ENCODE measurements around the gene SLC44A2. TPM values are rescaled to one million over a fixed set of nuclear protein-coding genes. Genes with fewer than 3 reads are reported as not detected.
A peak's percentile ranks its signal among the peaks of the same experiment; 100 is the strongest.

The SLC44A2 gene
- total RNA-seq, 1 experiment from 2014 or later, result 130 TPM

DNA sequence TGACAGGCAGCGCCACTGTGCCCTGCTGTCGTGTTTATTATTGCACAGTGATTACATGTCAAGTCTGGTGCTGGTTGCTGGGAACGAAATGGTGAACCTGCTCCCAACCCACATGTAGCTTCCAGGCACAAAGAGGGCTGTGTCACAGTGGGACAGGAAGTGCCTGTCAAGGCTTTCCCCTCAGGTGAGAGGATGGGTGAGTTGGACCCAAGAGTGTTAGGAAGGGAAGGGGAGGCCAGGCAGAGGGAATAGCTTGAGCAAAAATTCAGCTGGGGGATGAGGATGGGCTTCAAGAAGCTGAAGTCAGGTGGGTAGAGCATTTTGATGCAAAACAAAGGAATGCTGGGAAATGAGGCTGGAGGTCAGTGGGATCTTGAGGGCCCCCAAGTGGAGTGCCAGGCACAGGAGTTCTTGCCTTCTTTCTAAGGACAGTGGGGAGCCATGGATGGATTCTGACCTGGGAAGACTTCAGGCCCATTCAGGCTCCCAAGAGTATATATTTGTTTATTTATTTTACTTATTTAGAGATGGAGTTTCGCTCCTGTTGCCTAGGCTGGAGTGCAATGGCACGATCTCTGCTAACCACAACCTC lies 67.4 kb downstream of the SLC44A2 start:
- Mint-ChIP-seq H3K9me3 (ENCODE audit: low read depth, unreplicated experiment) (no peaks in the 10 kb centered on the region), H3K36me3 (ENCODE audit: insufficient read depth, unreplicated experiment) (peaks cover 69% of the 10 kb centered on the region), H3K4me1 (ENCODE audit: low read depth, unreplicated experiment) (peaks cover 15% of the 10 kb centered on the region), H3K27me3 (ENCODE audit: unreplicated experiment) (peaks cover 15% of the 10 kb centered on the region), H3K27ac (ENCODE audit: unreplicated experiment) (peak overlapping the region; percentile 64), H3K4me3 (ENCODE audit: low read depth, unreplicated experiment) (no peak overlapping the region)
- no peak for DNase-seq
- no TSS peak for BruUV-seq (replicated peaks)
- intact Hi-C loops (cut with micrococcal nuclease; ENCODE audit: unreplicated experiment), result no loop called here
- CTCF ChIA-PET, result no interaction called here
- TF ChIP-seq, protein P1, sequence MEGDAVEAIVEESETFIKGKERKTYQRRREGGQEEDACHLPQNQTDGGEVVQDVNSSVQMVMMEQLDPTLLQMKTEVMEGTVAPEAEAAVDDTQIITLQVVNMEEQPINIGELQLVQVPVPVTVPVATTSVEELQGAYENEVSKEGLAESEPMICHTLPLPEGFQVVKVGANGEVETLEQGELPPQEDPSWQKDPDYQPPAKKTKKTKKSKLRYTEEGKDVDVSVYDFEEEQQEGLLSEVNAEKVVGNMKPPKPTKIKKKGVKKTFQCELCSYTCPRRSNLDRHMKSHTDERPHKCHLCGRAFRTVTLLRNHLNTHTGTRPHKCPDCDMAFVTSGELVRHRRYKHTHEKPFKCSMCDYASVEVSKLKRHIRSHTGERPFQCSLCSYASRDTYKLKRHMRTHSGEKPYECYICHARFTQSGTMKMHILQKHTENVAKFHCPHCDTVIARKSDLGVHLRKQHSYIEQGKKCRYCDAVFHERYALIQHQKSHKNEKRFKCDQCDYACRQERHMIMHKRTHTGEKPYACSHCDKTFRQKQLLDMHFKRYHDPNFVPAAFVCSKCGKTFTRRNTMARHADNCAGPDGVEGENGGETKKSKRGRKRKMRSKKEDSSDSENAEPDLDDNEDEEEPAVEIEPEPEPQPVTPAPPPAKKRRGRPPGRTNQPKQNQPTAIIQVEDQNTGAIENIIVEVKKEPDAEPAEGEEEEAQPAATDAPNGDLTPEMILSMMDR (IDR thresholded peaks at IDR 0.05; ENCODE audit: unreplicated experiment), result no peak

Other genes starting within 250 kb of the SLC44A2 start
- gene TYK2, start 245.0 kb upstream of the SLC44A2 start, total RNA-seq (2022), result 120 and 130 TPM in 2 replicates
- 181 and 187 TPM in 2 replicates for gene CDC37, start 222.0 kb upstream of the SLC44A2 start, total RNA-seq (2022)
- 2.8 and 3.6 TPM in 2 replicates for gene PDE4A, start 205.0 kb upstream of the SLC44A2 start, total RNA-seq (2022)
- 45.2 and 46.8 TPM in 2 replicates for gene KEAP1, start 122.2 kb upstream of the SLC44A2 start, total RNA-seq (2022)
- not detected in 2 replicates for gene S1PR5, start 108.1 kb upstream of the SLC44A2 start, total RNA-seq (2022)
- 18.7 and 24.5 TPM in 2 replicates for gene ATG4D, start 81.6 kb upstream of the SLC44A2 start, total RNA-seq (2022)
- 29.6 and 30.8 TPM in 2 replicates for gene KRI1, start 59.5 kb upstream of the SLC44A2 start, total RNA-seq (2022)
- 4.2 and 4.4 TPM in 2 replicates for gene CDKN2D, start 56.6 kb upstream of the SLC44A2 start, total RNA-seq (2022)
- gene AP1M2, start 38.2 kb upstream of the SLC44A2 start, total RNA-seq (2022), result 73.7 and 77.9 TPM in 2 replicates
- gene ILF3, start 28.8 kb downstream of the SLC44A2 start, total RNA-seq (2022), result 262 and 267 TPM in 2 replicates
- 44.1 and 44.9 TPM in 2 replicates for gene QTRT1, start 75.9 kb downstream of the SLC44A2 start, total RNA-seq (2022)
- gene DNM2, start 92.5 kb downstream of the SLC44A2 start, total RNA-seq (2022), result 126 and 138 TPM in 2 replicates
- gene TMED1, start 210.7 kb downstream of the SLC44A2 start, total RNA-seq (2022), result 20.7 and 22.6 TPM in 2 replicates
- gene C19orf38, start 222.9 kb downstream of the SLC44A2 start, total RNA-seq (2022), result 0.51 TPM in 1 of 2 replicates, not detected in the other
- gene CARM1, start 246.0 kb downstream of the SLC44A2 start, total RNA-seq (2022), result 29.1 and 32.8 TPM in 2 replicates